AG09319 (cell line): ENCODE data around the gene EIF4G3.

ENCODE experiments used
- DNase-seq: peaks from one replicate; pipeline ENCODE4 v3.0.0-alpha.2; 2010; ENCODE audit warnings: low read depth; ENCODE audit errors: extremely low read depth
- TF ChIP-seq, protein P1 (sequence below): IDR thresholded peaks from 2 replicates; pipeline ENCODE4 v1.5.1; 2011; ENCODE audit warnings: low read depth, mild to moderate bottlenecking, inconsistent platforms, low read length, moderate library complexity

The EIF4G3 gene

GRCh38 chr1:20775700-20776099 is 401.0 kb downstream of the EIF4G3 start:
- TF ChIP-seq, protein P1, sequence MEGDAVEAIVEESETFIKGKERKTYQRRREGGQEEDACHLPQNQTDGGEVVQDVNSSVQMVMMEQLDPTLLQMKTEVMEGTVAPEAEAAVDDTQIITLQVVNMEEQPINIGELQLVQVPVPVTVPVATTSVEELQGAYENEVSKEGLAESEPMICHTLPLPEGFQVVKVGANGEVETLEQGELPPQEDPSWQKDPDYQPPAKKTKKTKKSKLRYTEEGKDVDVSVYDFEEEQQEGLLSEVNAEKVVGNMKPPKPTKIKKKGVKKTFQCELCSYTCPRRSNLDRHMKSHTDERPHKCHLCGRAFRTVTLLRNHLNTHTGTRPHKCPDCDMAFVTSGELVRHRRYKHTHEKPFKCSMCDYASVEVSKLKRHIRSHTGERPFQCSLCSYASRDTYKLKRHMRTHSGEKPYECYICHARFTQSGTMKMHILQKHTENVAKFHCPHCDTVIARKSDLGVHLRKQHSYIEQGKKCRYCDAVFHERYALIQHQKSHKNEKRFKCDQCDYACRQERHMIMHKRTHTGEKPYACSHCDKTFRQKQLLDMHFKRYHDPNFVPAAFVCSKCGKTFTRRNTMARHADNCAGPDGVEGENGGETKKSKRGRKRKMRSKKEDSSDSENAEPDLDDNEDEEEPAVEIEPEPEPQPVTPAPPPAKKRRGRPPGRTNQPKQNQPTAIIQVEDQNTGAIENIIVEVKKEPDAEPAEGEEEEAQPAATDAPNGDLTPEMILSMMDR = no peak

GRCh38 chr1:20771780-20772179 is 404.9 kb downstream of the EIF4G3 start:
- TF ChIP-seq, protein P1 = no peak
- no peak for DNase-seq

More at GRCh38 chr1:20775700-20776099, 401.0 kb downstream of the EIF4G3 start:
- DNase-seq = no peak

GRCh38 chr1:20770314-20771087 is 406.2 kb downstream of the EIF4G3 start:
- TF ChIP-seq, protein P1 = no peak
- DNase-seq = no peak

GRCh38 chr1:20767271-20767670 is 409.4 kb downstream of the EIF4G3 start:
- TF ChIP-seq, protein P1 = no peak
- no peak for DNase-seq

DNA sequence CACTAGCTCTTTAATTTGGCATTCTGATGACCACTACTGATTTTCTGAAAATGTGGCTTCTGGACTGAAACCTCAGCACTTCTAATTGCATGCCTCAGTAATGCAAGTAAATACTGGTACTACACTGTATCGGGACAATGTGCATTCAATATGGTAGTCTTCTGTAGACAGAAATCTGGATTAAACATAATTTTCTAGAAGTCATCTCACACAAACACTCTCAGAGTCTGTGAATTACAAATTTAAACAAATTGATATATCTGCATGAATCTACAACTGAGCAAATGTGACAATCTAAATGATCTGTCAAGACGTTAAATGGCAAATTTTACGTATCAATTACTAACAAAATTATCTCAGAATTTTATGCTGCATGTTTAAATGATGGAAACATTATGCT is 413.3 kb downstream of the EIF4G3 start:
- no peak for DNase-seq
- TF ChIP-seq, protein P1 = no peak

GRCh38 chr1:20760322-20760721 is 416.4 kb downstream of the EIF4G3 start:
- TF ChIP-seq, protein P1 = no peak
- DNase-seq = no peak
